CD4-positive, alpha-beta T cell (primary cell): Measurements from ENCODE around the gene ITSN2. TPM values are rescaled to one million over a fixed set of nuclear protein-coding genes. Genes with fewer than 3 reads are reported as not detected.

Experiments
- ATAC-seq: fragments of 200-7000 bp; cut with Tn5 transposase; one replicate; pipeline ENCODE4 v1.10.0; 2022; ENCODE audit warnings: mild to moderate bottlenecking; ENCODE audit not compliant: poor library complexity
- CTCF ChIA-PET: fragments of 350-600 bp; sonication (Branson Sonifier 250); formaldehyde crosslinking; loops from one replicate; lab custom pipeline; 2021; ENCODE audit warnings: antibody characterized with exemption, inconsistent platforms; lab: Charles Lee
- POLR2A ChIA-PET: fragments of 350-600 bp; sonication (Branson Sonifier 250); formaldehyde crosslinking; loops from one replicate; lab custom pipeline; 2021; ENCODE audit warnings: antibody characterized with exemption, inconsistent platforms; lab: Charles Lee
- DNase-seq, 14 experiments: peaks; one replicate each; pipeline ENCODE4 v3.0.0-alpha.2; 2013 to 2020; ENCODE audit warnings: mixed read lengths in 2 of 14
- H3K27ac ChIP-seq, 2 donors: one replicate each; pipeline versions ENCODE4 v1.5.1 to v1.7.0; 2013; ENCODE audit warnings: low read length in 2 of 2, low read depth in 1 of 2, mild to moderate bottlenecking in 1 of 2
- H3K27me3 ChIP-seq, 2 experiments: 1 replicate in 1 of 2; 2 replicates in 1 of 2; pipeline versions ENCODE4 v1.6.1 to v1.7.0; 2013; ENCODE audit warnings: low read length in 2 of 2, control low read depth in 1 of 2, mild to moderate bottlenecking in 1 of 2, moderate library complexity in 1 of 2; ENCODE audit not compliant: insufficient read depth in 2 of 2, control insufficient read depth in 1 of 2
- H3K36me3 ChIP-seq: one replicate; pipeline ENCODE4 v1.6.1; 2013; ENCODE audit warnings: low read length, control low read depth; ENCODE audit not compliant: insufficient read depth
- H3K4me1 ChIP-seq: one replicate; pipeline ENCODE4 v1.6.1; 2013; ENCODE audit warnings: low read length, control low read depth; ENCODE audit not compliant: insufficient read depth
- H3K4me3 ChIP-seq: one replicate; pipeline ENCODE4 v1.5.1; 2013; ENCODE audit warnings: mild to moderate bottlenecking, low read length, moderate library complexity
- H3K9me3 ChIP-seq, 2 experiments: 1 replicate in 1 of 2; 2 replicates in 1 of 2; pipeline versions ENCODE4 v1.6.1 to v1.7.0; 2013; ENCODE audit warnings: low read length in 2 of 2, mild to moderate bottlenecking in 2 of 2, control low read depth in 1 of 2, moderate library complexity in 1 of 2; ENCODE audit not compliant: control insufficient read depth in 1 of 2, insufficient read depth in 1 of 2
- H3K27ac Mint-ChIP-seq: one replicate; pipeline ENCODE4 v1.8.0; 2020; ENCODE audit warnings: mixed read lengths
- H3K27me3 Mint-ChIP-seq: one replicate; pipeline ENCODE4 v1.8.0; 2021; ENCODE audit warnings: mixed read lengths
- H3K36me3 Mint-ChIP-seq: one replicate; pipeline ENCODE4 v1.8.0; 2021; ENCODE audit warnings: low read depth, mixed read lengths
- H3K4me1 Mint-ChIP-seq: one replicate; pipeline ENCODE4 v1.8.0; 2021; ENCODE audit warnings: low read depth, mixed read lengths
- H3K4me3 Mint-ChIP-seq: one replicate; pipeline ENCODE4 v1.8.0; 2020; ENCODE audit warnings: mild to moderate bottlenecking, mixed read lengths
- H3K9me3 Mint-ChIP-seq: one replicate; pipeline ENCODE4 v1.8.0; 2020; ENCODE audit warnings: mixed read lengths
- CTCF ChIP-seq: fragments of 200-600 bp; IDR thresholded peaks from one replicate; pipeline ENCODE4 v1.8.0; 2022; ENCODE audit warnings: antibody characterized with exemption, mild to moderate bottlenecking
- intact Hi-C, 2 experiments: fragments of 100-400 bp; cut with DNase I in 1 of 2; cut with micrococcal nuclease in 1 of 2; formaldehyde crosslinking; loops; one replicate each; pipeline versions ENCODE4 v1.15.1 to v1.9.0; 2023 to 2025; cut with DNase I, micrococcal nuclease
- total RNA-seq, 174 experiments: library from RNA in 2 of 174; stranded (reverse) in 2 of 174; gene quantifications; one replicate each; pipeline ENCODE4 v1.2.3 and lab custom pipeline; 2021 to 2026

ITSN2 gene
- total RNA-seq, 2 experiments from 2014 or later = 75.4 to 77.1 TPM

GRCh38 chr2:24374301-24374700 lies 14.0 kb upstream of the ITSN2 start:
- ChIA-PET POLR2A (no interaction called here), CTCF (interaction anchor here (0.8 kb wide), 1 partner anchor 76 kb away, joined by 3 read pairs; no protein-coding TSS in a partner anchor)
- intact Hi-C loops = no loop called here
- no peaks in the 10 kb centered on the region for H3K9me3 ChIP-seq
- no peak for ATAC-seq
- H3K4me1 ChIP-seq = no peaks in the 10 kb centered on the region
- no peaks in the 10 kb centered on the region for H3K36me3 Mint-ChIP-seq
- no peak overlapping the region for H3K27ac Mint-ChIP-seq
- no peaks in the 10 kb centered on the region for H3K27me3 ChIP-seq
- H3K27me3 Mint-ChIP-seq = no peaks in the 10 kb centered on the region
- H3K4me1 Mint-ChIP-seq = no peaks in the 10 kb centered on the region
- DNase-seq = no peak
- TF ChIP-seq CTCF = no peak
- no peak overlapping the region for H3K4me3 Mint-ChIP-seq
- no peak overlapping the region for H3K4me3 ChIP-seq
- no peaks in the 10 kb centered on the region for H3K9me3 Mint-ChIP-seq
- H3K36me3 ChIP-seq = no peaks in the 10 kb centered on the region
- no peak overlapping the region for H3K27ac ChIP-seq

DNA sequence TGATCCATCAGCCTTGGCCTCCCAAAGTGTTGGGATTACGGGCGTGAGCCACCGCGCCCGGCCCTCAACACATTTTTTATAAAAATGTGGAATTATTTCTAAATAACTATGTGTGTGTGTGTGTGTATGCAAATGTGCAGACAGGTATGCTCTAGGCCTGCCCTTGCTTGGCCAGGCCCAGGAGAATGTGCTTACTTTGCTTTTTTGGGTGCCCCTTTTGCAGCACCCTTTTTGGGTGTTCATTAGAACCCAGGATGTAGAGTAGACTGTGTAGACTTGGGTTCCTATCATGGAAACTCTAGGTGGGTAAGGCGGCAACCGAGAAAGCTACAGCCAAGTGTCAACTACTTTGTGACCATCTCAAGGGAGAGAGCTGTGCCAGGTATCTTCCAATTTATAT lies 11.7 kb upstream of the ITSN2 start:
- TF ChIP-seq CTCF = no peak
- no peaks in the 10 kb centered on the region for H3K9me3 ChIP-seq
- no peaks in the 10 kb centered on the region for H3K4me1 ChIP-seq
- DNase-seq (no peak), ATAC-seq (no peak)
- ChIA-PET CTCF (interaction anchor here (1.0 kb wide), 1 partner anchor 22 kb away, joined by 3 read pairs; no protein-coding TSS in a partner anchor), POLR2A (interaction anchor here (2.5 kb wide), 1 partner anchor 12 kb away, joined by 8 read pairs; the partner anchor contains the start of gene ITSN2)
- H3K27ac ChIP-seq = no peak overlapping the region
- H3K9me3 Mint-ChIP-seq = no peaks in the 10 kb centered on the region
- no peaks in the 10 kb centered on the region for H3K4me1 Mint-ChIP-seq
- no peak overlapping the region for H3K4me3 ChIP-seq
- no peaks in the 10 kb centered on the region for H3K27me3 Mint-ChIP-seq
- intact Hi-C loops = no loop called here
- H3K36me3 ChIP-seq = no peaks in the 10 kb centered on the region
- H3K27ac Mint-ChIP-seq = no peak overlapping the region
- no peaks in the 10 kb centered on the region for H3K27me3 ChIP-seq
- H3K4me3 Mint-ChIP-seq = no peak overlapping the region
- H3K36me3 Mint-ChIP-seq = no peaks in the 10 kb centered on the region

DNA sequence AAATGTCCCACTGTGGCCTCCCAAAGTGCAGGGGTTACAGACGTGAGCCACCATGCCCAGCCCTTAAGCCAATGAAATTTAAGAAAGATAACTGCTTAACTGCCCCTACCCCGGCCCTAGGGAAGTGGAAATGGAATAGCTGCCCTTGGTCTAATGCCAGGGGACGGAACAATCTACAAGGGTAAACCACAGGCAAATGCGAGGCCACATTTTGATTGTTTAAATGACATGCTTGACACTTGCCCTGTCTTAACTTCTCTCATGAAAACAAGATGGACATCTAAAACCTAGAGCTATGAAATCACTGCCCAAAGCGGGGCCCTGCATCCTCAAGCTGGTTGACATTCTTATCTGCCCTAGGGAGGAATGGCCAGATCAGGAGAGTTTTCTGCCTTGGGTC lies 5.5 kb upstream of the ITSN2 start:
- no peaks in the 10 kb centered on the region for H3K27me3 ChIP-seq
- no peaks in the 10 kb centered on the region for H3K9me3 Mint-ChIP-seq
- intact Hi-C loops = no loop called here
- H3K27ac ChIP-seq = no peak overlapping the region
- no peak for TF ChIP-seq CTCF
- no peak overlapping the region for H3K27ac Mint-ChIP-seq
- POLR2A ChIA-PET = no interaction called here
- ATAC-seq (no peak), DNase-seq (no peak)
- H3K36me3 Mint-ChIP-seq = peaks cover 4% of the 10 kb centered on the region
- no peak overlapping the region for H3K4me3 ChIP-seq
- no peaks in the 10 kb centered on the region for H3K27me3 Mint-ChIP-seq
- no peaks in the 10 kb centered on the region for H3K9me3 ChIP-seq
- H3K36me3 ChIP-seq = no peaks in the 10 kb centered on the region
- CTCF ChIA-PET = no interaction called here
- peaks cover 5% of the 10 kb centered on the region for H3K4me1 ChIP-seq
- H3K4me1 Mint-ChIP-seq = peaks cover 4% of the 10 kb centered on the region
- no peak overlapping the region for H3K4me3 Mint-ChIP-seq
